ENCODE results near the gene UNC80. TPM values are rescaled to one million over a fixed set of nuclear protein-coding genes. Genes with fewer than 3 reads are reported as not detected.

Gene UNC80
- total and polyA plus RNA-seq, 2 donors (not counting 1 experiment from before 2014, with no cell fraction given): under 0.01 TPM; not detected in 1

DNA sequence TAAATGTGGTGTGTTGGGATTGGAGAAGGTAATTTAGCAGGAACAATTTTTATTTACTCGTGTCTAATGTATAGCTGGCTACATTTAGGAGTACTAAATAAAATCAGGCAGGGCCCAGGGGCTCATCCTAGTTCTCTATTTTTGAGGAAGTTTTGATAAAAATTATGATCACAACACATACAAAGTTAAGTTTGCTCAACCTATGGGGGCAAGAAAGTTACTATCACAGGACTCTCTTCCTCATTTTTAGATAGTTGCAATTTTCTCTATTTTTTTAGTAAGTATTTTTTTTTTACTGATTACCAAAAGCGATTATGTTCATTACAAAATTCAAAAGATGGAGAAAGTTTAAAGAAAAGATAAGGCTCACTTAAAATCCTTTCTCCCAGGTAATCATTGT, 170.8 kb downstream of the UNC80 start:
- no peaks in the 10 kb centered on the region for H3K36me3 ChIP-seq (ENCODE audit: control insufficient read depth, insufficient read depth, low read length)

DNA sequence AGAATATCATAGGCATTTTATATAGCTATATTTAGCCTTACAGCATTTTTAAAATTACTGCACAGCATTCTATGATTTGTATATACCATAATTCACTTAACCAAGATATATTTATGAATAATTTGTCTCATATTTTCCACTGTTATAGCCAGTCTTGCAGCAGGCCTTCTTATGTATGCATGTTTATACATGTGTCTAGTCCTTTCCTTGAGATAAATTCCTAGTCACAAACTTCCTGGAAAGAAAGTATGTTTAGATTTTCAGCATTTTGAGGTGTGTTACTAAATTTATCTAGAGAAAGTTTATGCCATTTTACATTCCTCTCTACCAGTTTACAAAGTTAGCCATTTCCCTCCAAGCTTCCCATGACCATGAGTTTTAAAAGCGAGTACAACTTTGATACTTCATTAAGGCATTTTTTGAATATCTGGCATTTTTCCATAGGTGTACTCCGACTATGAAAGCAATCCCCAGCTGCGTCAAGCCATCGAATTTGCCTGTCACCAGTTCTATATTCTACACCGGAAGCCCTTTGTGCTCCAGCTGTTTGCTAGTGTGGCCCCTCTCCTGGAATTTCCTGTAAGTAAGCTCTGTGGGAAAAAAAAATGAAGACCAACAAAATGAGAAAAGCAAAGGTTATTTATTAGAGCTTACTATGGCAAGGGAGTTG, 171.4 kb downstream of the UNC80 start:
- Histone ChIP-seq H3K27ac (ENCODE audit: insufficient read depth, low read length) (no peak overlapping the region), H3K9me3 (ENCODE audit: control insufficient read depth, insufficient read depth, low read depth, low read length) (no peaks in the 10 kb centered on the region), H3K4me3 (replicated peaks in 1 of 4; ENCODE audit: control extremely low read depth in 1 of 4, insufficient read depth in 1 of 4, low read depth in 3 of 4, low read length in 4 of 4) (no peak overlapping the region), H3K36me3 (ENCODE audit: control insufficient read depth, insufficient read depth, low read length) (no peaks in the 10 kb centered on the region), H3K4me2 (ENCODE audit: extremely low read depth, insufficient read depth, low read length) (no peak overlapping the region), H2AFZ (ENCODE audit: low read length) (no peak overlapping the region), H3K9ac (ENCODE audit: insufficient read depth, low read length) (no peak overlapping the region), H3K27me3 (ENCODE audit: control insufficient read depth, insufficient read depth, low read length) (no peaks in the 10 kb centered on the region), H3K4me1 (ENCODE audit: control insufficient read depth, extremely low read depth, insufficient read depth, low read length) (no peaks in the 10 kb centered on the region), H4K20me1 (ENCODE audit: control insufficient read depth, extremely low read depth, insufficient read depth, low read length) (no peaks in the 10 kb centered on the region), H3K79me2 (ENCODE audit: control insufficient read depth, insufficient read depth, low read length) (no peaks in the 10 kb centered on the region)
- DNase-seq (ENCODE audit: low read depth in 2 of 2): no peak
- TF ChIP-seq EZH2 (IDR thresholded peaks at IDR 0.05; ENCODE audit: low read length, missing control alignments): no peak
- TF ChIP-seq, protein P1, sequence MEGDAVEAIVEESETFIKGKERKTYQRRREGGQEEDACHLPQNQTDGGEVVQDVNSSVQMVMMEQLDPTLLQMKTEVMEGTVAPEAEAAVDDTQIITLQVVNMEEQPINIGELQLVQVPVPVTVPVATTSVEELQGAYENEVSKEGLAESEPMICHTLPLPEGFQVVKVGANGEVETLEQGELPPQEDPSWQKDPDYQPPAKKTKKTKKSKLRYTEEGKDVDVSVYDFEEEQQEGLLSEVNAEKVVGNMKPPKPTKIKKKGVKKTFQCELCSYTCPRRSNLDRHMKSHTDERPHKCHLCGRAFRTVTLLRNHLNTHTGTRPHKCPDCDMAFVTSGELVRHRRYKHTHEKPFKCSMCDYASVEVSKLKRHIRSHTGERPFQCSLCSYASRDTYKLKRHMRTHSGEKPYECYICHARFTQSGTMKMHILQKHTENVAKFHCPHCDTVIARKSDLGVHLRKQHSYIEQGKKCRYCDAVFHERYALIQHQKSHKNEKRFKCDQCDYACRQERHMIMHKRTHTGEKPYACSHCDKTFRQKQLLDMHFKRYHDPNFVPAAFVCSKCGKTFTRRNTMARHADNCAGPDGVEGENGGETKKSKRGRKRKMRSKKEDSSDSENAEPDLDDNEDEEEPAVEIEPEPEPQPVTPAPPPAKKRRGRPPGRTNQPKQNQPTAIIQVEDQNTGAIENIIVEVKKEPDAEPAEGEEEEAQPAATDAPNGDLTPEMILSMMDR (conservative IDR thresholded peaks at IDR 0.05 in 1 of 2, IDR thresholded peaks at IDR 0.05 in 1 of 2; ENCODE audit: low read depth in 1 of 2, low read length in 2 of 2): no peak

More for the DNA sequence above, 170.8 kb downstream of the UNC80 start:
- Histone ChIP-seq H3K4me2 (ENCODE audit: extremely low read depth, insufficient read depth, low read length) (no peak overlapping the region), H3K27me3 (ENCODE audit: control insufficient read depth, insufficient read depth, low read length) (no peaks in the 10 kb centered on the region), H4K20me1 (ENCODE audit: control insufficient read depth, extremely low read depth, insufficient read depth, low read length) (no peaks in the 10 kb centered on the region), H2AFZ (ENCODE audit: low read length) (no peak overlapping the region), H3K79me2 (ENCODE audit: control insufficient read depth, insufficient read depth, low read length) (no peaks in the 10 kb centered on the region), H3K9me3 (ENCODE audit: control insufficient read depth, insufficient read depth, low read depth, low read length) (no peaks in the 10 kb centered on the region), H3K27ac (ENCODE audit: insufficient read depth, low read length) (no peak overlapping the region), H3K4me3 (replicated peaks in 1 of 4; ENCODE audit: control extremely low read depth in 1 of 4, insufficient read depth in 1 of 4, low read depth in 3 of 4, low read length in 4 of 4) (no peak overlapping the region), H3K4me1 (ENCODE audit: control insufficient read depth, extremely low read depth, insufficient read depth, low read length) (no peaks in the 10 kb centered on the region), H3K9ac (ENCODE audit: insufficient read depth, low read length) (no peak overlapping the region)
- no peak for DNase-seq (ENCODE audit: low read depth in 2 of 2)
- no peak for TF ChIP-seq EZH2 (IDR thresholded peaks at IDR 0.05; ENCODE audit: low read length, missing control alignments)

DNA sequence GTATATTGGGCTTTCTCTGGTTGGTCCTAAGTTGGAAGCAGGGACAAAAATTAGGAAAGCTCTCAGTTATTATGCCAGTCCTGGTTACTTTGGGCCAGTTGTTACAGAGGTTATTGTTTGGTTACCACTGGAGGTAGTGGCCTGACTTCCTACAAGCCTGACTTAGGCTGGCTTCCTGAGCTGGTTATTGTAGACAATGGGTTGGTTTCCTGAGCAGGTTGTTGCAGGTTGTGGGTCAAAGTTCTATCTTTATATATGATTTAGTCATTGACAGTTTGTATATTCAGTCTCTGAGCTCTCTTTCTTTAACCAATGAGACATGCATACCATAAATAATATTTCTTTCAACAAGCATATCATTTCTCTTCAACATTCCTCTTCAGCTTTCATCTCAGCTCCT, 172.1 kb downstream of the UNC80 start:
- no peaks in the 10 kb centered on the region for H4K20me1 ChIP-seq (ENCODE audit: control insufficient read depth, extremely low read depth, insufficient read depth, low read length)
- no peak for DNase-seq (ENCODE audit: low read depth in 2 of 2)
- H3K9me3 ChIP-seq (ENCODE audit: control insufficient read depth, insufficient read depth, low read depth, low read length): no peaks in the 10 kb centered on the region
- H2AFZ ChIP-seq (ENCODE audit: low read length): no peak overlapping the region
- TF ChIP-seq, protein P1 (conservative IDR thresholded peaks at IDR 0.05 in 1 of 2, IDR thresholded peaks at IDR 0.05 in 1 of 2; ENCODE audit: low read depth in 1 of 2, low read length in 2 of 2): no peak
- no peak for TF ChIP-seq EZH2 (IDR thresholded peaks at IDR 0.05; ENCODE audit: low read length, missing control alignments)
- H3K36me3 ChIP-seq (ENCODE audit: control insufficient read depth, insufficient read depth, low read length): no peaks in the 10 kb centered on the region
- H3K79me2 ChIP-seq (ENCODE audit: control insufficient read depth, insufficient read depth, low read length): no peaks in the 10 kb centered on the region
- no peaks in the 10 kb centered on the region for H3K27me3 ChIP-seq (ENCODE audit: control insufficient read depth, insufficient read depth, low read length)
- no peak overlapping the region for H3K9ac ChIP-seq (ENCODE audit: insufficient read depth, low read length)
- no peak overlapping the region for H3K4me2 ChIP-seq (ENCODE audit: extremely low read depth, insufficient read depth, low read length)
- no peaks in the 10 kb centered on the region for H3K4me1 ChIP-seq (ENCODE audit: control insufficient read depth, extremely low read depth, insufficient read depth, low read length)
- H3K27ac ChIP-seq (ENCODE audit: insufficient read depth, low read length): no peak overlapping the region
- H3K4me3 ChIP-seq (replicated peaks in 1 of 4; ENCODE audit: control extremely low read depth in 1 of 4, insufficient read depth in 1 of 4, low read depth in 3 of 4, low read length in 4 of 4): no peak overlapping the region
